Type B pancreatic cell (in vitro differentiated cells): ENCODE results near the gene ITGAD. TPM values are rescaled to one million over a fixed set of nuclear protein-coding genes. Genes with fewer than 3 reads are reported as not detected.

Experiments
- DNase-seq: peaks from one replicate; pipeline ENCODE4 v3.0.0; 2021; ENCODE audit warnings: mixed read lengths; ENCODE audit not compliant: unreplicated experiment; ENCODE audit errors: extremely low spot score
- H3K27ac Mint-ChIP-seq: 2 replicates; pipeline ENCODE4 v1.8.0; 2021; ENCODE audit warnings: mild to moderate bottlenecking, mixed read lengths
- H3K27me3 Mint-ChIP-seq: 2 replicates; pipeline ENCODE4 v1.8.0; 2021; ENCODE audit warnings: mixed read lengths
- H3K36me3 Mint-ChIP-seq: 2 replicates; pipeline ENCODE4 v1.8.0; 2021; ENCODE audit warnings: mixed read lengths
- H3K4me1 Mint-ChIP-seq: one replicate; pipeline ENCODE4 v1.8.0; 2021; ENCODE audit warnings: mixed read lengths; ENCODE audit not compliant: unreplicated experiment
- H3K4me3 Mint-ChIP-seq: 2 replicates; pipeline ENCODE4 v1.8.0; 2021; ENCODE audit warnings: mild to moderate bottlenecking, mixed read lengths
- H3K9me3 Mint-ChIP-seq: 2 replicates; pipeline ENCODE4 v1.8.0; 2021; ENCODE audit warnings: mixed read lengths
- total RNA-seq: library from RNA; stranded (reverse); gene quantifications from 2 replicates; pipeline ENCODE4 v1.2.1, GENCODE V29; 2021; ENCODE audit warnings: low replicate concordance
- TF ChIP-seq, protein P1 (sequence below): fragments of 200-600 bp; sonication (generic); conservative IDR thresholded peaks from 2 replicates; pipeline ENCODE4 v1.5.0; 2021; ENCODE audit warnings: antibody characterized with exemption, mild to moderate bottlenecking

The ITGAD gene
- total RNA-seq, 1 donor from 2014 or later: not detected

GRCh38 chr16:31362476-31363405, 30.4 kb upstream of the ITGAD start:
- no peaks in the 10 kb centered on the region for H3K9me3 Mint-ChIP-seq
- DNase-seq: no peak
- TF ChIP-seq, protein P1, sequence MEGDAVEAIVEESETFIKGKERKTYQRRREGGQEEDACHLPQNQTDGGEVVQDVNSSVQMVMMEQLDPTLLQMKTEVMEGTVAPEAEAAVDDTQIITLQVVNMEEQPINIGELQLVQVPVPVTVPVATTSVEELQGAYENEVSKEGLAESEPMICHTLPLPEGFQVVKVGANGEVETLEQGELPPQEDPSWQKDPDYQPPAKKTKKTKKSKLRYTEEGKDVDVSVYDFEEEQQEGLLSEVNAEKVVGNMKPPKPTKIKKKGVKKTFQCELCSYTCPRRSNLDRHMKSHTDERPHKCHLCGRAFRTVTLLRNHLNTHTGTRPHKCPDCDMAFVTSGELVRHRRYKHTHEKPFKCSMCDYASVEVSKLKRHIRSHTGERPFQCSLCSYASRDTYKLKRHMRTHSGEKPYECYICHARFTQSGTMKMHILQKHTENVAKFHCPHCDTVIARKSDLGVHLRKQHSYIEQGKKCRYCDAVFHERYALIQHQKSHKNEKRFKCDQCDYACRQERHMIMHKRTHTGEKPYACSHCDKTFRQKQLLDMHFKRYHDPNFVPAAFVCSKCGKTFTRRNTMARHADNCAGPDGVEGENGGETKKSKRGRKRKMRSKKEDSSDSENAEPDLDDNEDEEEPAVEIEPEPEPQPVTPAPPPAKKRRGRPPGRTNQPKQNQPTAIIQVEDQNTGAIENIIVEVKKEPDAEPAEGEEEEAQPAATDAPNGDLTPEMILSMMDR: no peak
- H3K4me3 Mint-ChIP-seq: no peak overlapping the region
- peaks cover 11% of the 10 kb centered on the region for H3K27me3 Mint-ChIP-seq
- H3K27ac Mint-ChIP-seq: no peak overlapping the region
- no peaks in the 10 kb centered on the region for H3K4me1 Mint-ChIP-seq
- H3K36me3 Mint-ChIP-seq: no peaks in the 10 kb centered on the region

DNA sequence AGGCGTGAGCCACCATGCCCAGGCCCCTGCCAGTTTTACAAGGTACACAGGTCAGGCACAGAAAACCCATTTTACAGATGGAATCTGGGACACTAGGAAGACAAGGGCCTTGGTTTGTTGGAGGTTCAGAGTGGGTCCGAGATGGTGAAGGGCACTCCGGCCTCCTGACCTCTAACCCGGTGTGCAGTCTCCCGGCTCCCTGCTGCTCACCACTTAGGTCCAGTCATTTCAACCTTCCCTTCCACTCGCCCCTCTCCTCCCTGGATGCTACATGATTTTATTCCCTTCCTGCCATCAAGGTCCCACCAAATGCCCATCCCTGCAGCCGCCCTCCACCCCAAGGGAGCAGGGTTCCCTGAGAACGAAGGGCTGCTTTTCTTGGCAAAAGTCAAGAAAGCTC, 29.4 kb upstream of the ITGAD start:
- TF ChIP-seq, protein P1: no peak
- no peak for DNase-seq
- no peak overlapping the region for H3K27ac Mint-ChIP-seq
- H3K4me1 Mint-ChIP-seq: no peaks in the 10 kb centered on the region
- H3K36me3 Mint-ChIP-seq: no peaks in the 10 kb centered on the region
- H3K9me3 Mint-ChIP-seq: no peaks in the 10 kb centered on the region
- peaks cover 11% of the 10 kb centered on the region for H3K27me3 Mint-ChIP-seq
- no peak overlapping the region for H3K4me3 Mint-ChIP-seq

DNA sequence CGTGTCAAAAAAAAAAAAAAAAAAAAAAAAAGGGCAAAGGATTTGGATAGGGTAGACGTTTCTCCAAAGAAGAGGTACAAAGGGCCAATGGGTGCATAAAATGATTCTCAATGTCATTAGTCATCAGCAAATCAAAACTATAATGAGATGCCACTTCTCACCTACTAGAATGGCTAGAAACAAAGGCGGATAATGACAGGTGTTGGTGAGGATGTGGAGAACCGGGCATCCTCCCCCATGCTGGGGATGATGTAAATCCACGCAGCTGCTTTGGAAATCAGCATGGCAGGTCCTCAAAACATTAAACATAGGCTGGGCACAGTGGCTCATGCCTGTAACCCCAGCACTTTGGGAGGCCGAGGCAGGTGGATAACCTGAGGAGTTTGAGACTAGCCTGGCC, 28.7 kb upstream of the ITGAD start:
- DNase-seq: no peak
- TF ChIP-seq, protein P1: no peak
- Mint-ChIP-seq H3K27ac (no peak overlapping the region), H3K9me3 (no peaks in the 10 kb centered on the region), H3K27me3 (peaks cover 11% of the 10 kb centered on the region), H3K4me3 (no peak overlapping the region), H3K36me3 (no peaks in the 10 kb centered on the region), H3K4me1 (no peaks in the 10 kb centered on the region)

DNA sequence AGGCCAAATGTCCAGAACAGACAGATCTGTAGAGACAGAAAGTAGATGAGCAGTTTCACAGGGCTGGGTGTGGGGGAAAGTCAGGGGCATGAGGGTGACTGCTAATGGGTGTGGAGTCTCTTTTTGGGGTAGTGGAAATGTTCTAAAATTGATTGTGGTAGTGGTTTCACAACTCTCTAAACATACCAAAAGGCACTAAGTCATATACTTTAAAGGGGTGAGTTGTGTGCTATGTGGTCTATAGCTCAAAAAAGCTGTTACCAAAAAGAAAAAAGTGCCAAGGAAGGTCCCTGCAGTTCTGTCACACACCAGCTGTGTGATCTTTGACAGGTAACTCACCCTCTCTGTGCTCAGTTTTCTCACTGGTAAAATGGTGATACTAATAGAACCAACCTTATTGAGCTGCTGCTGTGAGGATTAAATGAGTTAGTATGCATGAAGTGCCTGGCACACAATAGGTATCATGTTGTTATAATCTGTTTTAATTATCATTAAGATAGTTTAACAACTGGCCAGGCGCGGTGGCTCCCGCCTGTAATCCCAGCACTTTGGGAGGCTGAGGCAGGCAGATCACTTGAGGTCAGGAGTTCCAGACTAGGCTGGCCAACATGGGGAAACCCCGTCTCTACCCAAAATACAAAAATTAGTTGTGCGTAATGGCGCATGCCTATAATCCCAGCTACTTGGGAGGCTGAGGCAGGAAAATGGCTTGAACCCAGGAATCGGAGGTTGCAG, 27.8 kb upstream of the ITGAD start:
- Mint-ChIP-seq H3K4me3 (no peak overlapping the region), H3K4me1 (no peaks in the 10 kb centered on the region), H3K9me3 (no peaks in the 10 kb centered on the region), H3K27ac (no peak overlapping the region), H3K27me3 (peaks cover 11% of the 10 kb centered on the region), H3K36me3 (no peaks in the 10 kb centered on the region)
- no peak for DNase-seq
- TF ChIP-seq, protein P1: no peak

DNA sequence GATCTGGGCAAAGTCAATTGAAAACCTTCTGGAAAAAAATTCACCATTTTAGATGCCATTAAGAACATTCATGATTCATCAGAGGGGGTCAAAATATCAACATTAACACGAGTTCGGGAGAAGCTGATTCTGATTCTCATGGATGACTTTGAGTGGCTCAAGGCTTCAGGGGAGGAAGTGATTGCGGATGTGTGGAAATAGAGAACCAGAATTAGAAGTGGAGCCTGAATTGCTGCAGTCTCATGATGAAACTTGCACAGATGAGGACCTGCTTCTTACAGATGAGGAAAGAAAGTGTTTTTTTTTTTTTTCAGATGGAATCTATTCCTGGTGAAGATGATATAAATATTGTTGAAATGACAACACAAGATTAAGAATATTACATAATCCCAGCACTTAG, 25.3 kb upstream of the ITGAD start:
- TF ChIP-seq, protein P1: no peak
- H3K27me3 Mint-ChIP-seq: peaks cover 9% of the 10 kb centered on the region
- no peaks in the 10 kb centered on the region for H3K36me3 Mint-ChIP-seq
- no peak overlapping the region for H3K27ac Mint-ChIP-seq
- H3K4me1 Mint-ChIP-seq: no peaks in the 10 kb centered on the region
- no peaks in the 10 kb centered on the region for H3K9me3 Mint-ChIP-seq
- no peak overlapping the region for H3K4me3 Mint-ChIP-seq
- DNase-seq: no peak
